Activated CD4-positive, alpha-beta T cell treated with anti-CD3 and anti-CD28 coated beads for 48 hours (primary cell): ENCODE measurements around the gene DTX1.

Experiments
- DNase-seq: peaks from one replicate; pipeline ENCODE4 v3.0.0-alpha.2; 2020

DTX1 gene

GRCh38 chr12:113056631-113057488 lies at the start of gene DTX1:
Gene DTX1, plus strand, starts transcription at chr12:113056730. Its CDS starts 1,463 bp downstream, at chr12:113058193.
- peak; percentile 49 for DNase-seq

- no peak for DNase-seq
These were observed 49.4 kb upstream of the DTX1 start for GRCh38 chr12:113007166-113007565.

- no peak for DNase-seq
These were observed 45.8 kb upstream of the DTX1 start for GRCh38 chr12:113010701-113011100.

DNA sequence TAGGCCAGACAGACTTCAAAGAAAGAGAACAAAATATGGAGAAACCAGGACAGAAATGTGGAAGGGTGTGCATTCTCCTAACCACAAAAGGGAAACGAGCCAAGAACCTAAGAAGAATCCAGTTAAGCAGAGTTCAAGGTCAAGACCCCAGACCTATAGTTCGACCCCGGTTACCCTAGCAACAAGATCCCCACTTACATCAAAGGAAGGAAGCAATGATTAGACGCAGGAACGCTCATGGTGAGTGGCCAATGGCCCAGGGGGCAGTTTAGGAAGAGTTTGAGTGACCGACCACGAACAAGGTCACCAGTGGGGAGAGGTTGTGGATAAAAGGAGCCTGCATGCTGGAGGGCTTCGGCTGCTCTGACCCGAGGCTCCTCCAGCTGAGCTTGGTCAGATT lies 42.0 kb upstream of the DTX1 start:
- DNase-seq: no peak

- no peak for DNase-seq
These were observed 39.7 kb upstream of the DTX1 start for GRCh38 chr12:113016796-113017195.

GRCh38 chr12:113019025-113019424 lies 37.5 kb upstream of the DTX1 start:
- no peak for DNase-seq

GRCh38 chr12:113021500-113021899 lies 35.0 kb upstream of the DTX1 start:
- DNase-seq: no peak

DNA sequence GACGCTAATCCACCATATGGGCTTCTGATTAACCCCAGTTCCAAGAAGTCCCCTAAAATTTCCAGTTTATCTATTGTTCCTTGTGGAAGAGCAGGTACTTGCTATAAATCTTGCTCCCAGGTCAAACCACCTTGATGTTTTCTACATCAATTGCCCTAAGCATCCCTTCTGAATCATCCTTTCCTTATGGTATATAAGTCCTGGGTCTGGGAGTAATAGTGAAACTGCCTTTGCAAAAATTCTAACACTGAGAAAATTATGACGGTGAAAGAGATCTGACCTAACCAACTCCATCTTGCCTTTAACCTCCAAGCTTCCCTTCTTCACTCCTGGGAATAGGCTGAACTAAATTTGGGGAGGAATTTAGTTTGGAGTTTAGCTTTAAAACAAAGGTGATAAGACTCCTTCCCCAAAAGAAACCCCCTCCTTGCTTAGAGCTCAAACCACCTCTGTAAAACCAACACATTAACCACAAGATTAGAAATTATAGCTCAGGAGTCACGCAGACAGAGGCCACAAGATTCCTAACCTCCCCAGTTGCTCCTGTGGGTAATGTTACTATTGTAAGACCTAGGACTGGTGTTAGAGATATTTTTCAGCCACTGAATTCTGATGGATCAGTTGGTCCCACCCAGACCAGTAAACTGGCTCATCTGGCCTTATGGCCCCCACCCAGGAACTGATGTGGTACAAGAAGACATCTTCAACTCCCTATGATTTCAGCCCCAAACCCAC lies 33.8 kb upstream of the DTX1 start:
- no peak for DNase-seq

DNA sequence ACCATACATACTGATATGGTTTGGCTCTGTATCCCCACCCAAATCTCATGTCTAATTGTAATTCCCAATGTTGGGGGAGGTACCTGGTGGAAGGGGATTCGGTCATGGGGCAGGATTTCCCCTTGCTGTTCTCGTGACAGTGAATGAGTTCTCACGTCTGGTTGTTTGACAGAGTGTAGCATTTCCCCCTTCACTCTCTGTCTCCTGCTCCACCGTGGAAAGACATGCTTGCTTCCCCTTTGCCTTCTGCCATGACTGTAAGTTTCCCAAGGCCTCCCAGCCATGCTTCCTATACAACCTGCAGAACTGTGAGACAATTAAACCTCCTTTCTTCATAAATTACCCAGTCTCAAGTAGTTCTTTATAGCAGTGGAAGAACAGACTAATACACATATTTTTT lies 28.8 kb upstream of the DTX1 start:
- no peak for DNase-seq

- no peak for DNase-seq
These were observed 25.5 kb upstream of the DTX1 start for GRCh38 chr12:113030875-113031525.

GRCh38 chr12:113039911-113040445 lies 16.6 kb upstream of the DTX1 start:
- no peak for DNase-seq

GRCh38 chr12:113040722-113041171 lies 15.8 kb upstream of the DTX1 start:
- no peak for DNase-seq

DNA sequence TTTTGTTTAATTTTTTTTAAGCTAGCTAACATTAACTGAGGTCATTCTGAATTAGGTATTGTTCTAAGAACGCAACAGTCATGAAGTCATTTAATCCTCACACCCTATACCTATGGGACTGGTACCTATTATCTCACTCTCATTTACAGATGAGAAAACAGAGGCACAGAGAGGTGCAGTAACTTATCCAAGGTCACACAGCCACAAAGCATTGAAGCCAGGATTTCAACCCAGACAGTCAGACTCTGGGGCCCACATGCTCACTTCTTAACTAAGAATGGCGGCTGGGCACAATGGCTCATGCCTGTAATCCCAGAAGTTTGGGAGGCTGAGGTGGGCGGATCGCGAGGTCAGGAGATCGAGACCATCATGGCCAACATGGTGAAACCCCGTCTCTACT lies 15.0 kb upstream of the DTX1 start:
- DNase-seq: no peak

DNA sequence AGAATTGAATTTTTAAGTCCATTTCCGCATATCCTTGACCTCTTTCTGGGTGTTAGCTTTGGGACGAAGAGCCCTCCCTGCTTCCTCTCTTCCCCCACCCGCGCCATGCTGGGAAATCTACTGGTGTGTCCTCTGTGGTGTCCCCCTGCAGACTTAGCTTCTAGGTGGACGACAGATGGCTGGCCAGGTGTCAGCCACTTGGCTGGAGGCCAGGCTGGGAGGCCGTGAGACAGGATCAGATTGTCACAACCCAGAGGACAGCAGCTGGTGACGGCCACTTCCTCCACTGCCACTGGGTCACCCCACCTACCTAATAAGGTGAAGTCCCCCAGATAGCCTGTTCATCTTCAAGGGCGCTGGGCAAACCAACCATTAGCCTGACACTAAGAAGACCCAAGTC lies 13.3 kb upstream of the DTX1 start:
- no peak for DNase-seq

DNA sequence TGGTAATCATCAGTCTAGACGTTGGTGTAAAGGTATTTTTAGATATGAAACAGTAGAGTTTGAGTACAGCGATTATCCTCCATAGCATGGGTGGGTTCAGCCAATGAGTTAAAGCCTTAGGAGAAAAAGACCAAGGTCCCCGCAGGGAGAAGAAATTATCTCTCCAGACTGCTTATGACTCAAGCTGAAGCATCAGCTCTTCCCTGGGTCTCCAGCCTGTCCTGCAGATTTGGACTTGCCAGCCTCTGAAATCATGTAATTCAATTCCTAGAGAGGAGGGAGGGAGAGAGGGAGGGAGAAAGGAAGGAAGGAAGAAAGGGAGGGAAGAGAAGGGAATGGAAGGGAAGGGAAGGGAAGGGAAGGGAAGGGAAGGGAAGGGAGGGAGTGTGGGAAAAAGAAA lies 12.0 kb upstream of the DTX1 start:
- no peak for DNase-seq

- peak; percentile 73 for DNase-seq
These were observed 7.8 kb upstream of the DTX1 start for GRCh38 chr12:113048716-113049127.

- no peak for DNase-seq
These were observed 6.4 kb upstream of the DTX1 start for GRCh38 chr12:113049976-113050742.

DNA sequence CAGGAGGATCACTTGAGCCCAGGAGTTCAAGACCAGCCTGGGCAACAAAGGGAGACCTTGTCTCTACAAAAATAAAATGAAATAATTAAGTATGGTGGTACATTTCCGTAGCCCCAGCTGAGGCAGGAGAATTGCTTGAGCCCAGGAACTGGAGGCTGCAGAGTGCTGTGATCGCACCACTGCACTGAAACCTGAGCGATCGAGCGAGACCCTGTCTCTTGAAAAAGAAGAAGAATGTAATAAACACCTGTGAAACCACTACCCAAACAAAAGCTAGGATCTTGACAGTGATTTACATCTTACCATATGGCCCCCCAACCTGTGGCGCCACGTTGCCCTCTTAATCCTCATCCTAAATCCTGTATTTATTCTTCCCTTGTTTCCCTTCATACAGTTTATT lies 5.7 kb upstream of the DTX1 start:
- DNase-seq: no peak

DNA sequence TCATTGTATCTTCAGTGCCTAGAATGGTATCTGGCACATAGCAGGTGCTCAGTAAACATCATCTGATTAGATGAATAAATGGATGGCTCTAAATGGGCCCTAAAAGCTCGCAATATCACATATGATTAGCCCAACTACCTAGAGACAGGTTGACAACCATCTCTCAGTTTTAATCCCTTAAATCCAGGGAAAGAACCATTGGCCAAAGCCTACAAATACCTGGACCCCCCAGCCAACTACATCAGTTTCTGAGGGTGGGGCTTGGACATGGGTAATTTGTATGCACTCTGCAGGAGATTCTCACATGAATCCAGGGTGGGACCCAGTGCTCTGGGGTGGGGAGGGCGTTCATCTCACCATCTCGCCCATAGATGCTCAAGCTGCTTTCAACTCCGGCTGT lies 4.8 kb upstream of the DTX1 start:
- DNase-seq: no peak

GRCh38 chr12:113052326-113052725 lies 4.2 kb upstream of the DTX1 start:
- DNase-seq: no peak

GRCh38 chr12:113054948-113055486 lies 1.5 kb upstream of the DTX1 start:
- DNase-seq: no peak
